Stimulated activated CD8-positive, alpha-beta memory T cell treated with anti-CD3 and anti-CD28 coated beads, Interleukin-15, amount 100 ng/mL, for 24 hours (primary cell): ENCODE results near the gene RIN3.

Experiments
- DNase-seq: peaks from one replicate; pipeline ENCODE4 v3.0.0-alpha.2; 2020; ENCODE audit warnings: low read depth

Gene RIN3

DNA sequence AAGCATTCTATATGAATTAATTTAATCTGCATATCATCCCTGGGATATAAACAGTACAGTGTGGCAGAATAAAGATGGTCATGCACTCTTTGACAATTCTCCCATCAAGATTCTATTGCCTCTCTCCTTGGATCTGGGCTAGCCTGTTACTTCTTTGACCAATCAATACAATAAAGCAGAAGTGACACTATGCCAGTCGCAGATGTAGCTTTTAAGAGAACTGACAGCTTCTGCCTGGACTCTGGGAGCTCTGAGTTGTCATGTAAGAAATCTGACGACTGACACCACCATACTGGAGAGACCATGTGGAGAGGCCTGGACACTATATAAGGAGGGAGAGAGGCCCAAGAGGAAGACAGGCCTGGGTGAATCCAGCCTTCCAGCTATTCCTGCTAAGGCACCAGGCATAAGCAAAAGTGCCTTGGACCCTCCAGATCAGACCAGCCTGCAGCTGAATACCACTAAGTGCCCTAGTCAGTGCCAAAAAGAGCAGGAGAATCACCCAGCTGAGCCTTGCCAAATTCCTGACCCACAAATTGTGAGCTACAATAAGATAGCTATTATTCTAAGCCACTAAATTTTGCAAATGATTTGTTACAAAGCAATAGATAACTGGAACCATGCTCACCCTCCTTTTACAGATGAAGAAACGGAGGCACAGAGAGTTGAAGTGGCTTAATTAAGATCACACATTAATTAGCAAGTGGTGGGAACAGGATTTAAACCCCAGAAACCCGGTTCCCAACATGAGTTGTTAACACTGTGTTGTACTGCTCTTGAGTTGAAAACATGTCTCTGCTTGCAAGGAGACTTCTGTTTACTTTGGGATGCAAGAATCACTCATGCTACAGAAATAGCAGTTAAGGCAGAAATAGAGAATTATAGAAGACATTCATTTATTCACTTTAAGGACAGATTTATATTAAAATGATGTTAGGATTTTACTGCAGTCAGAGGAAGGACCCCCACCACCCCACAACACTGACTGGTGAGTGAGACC lies 84.6 kb downstream of the RIN3 start:
- no peak for DNase-seq

GRCh38 chr14:92599811-92600210 lies 86.2 kb downstream of the RIN3 start:
- no peak for DNase-seq

DNA sequence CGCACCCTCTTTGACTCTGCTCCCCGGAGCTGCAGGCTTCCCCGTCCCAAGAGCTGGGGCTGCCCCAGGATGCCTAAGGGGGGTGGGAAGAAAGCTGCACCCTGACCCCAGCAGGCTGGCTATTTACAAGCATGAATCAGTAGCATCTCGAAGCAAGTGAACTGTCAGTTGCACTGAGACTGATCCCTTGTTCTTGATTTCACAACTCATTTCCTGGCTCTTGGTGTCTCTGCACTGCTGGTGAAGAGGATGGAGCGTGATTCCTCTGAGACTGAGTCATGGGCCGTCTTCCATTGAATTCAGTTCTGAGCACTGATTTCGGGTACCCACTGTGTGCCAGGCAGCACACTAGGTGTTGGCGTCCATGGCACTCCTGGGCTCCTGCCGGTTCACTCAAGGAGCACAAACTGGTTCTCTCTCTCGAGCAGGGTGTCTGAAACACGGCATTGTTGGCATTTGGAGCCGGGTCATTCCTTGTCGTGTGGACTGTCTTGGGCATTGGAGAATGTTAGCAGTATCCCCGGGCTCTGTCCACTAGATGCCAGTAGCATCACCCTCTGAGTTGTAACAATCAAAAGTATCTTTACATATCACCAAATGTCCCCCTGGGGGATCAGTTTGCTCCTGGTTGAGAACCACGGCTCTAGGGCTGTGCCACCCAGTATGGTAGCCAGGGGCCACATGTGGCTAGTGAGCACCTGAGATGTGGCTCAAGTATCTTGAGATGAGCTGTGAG lies 86.9 kb downstream of the RIN3 start:
- DNase-seq, result no peak

- DNase-seq, result no peak
These were observed 87.6 kb downstream of the RIN3 start for GRCh38 chr14:92601131-92601710.

GRCh38 chr14:92601757-92602417 lies 88.3 kb downstream of the RIN3 start:
- DNase-seq, result no peak

GRCh38 chr14:92603309-92604242 lies 90.0 kb downstream of the RIN3 start:
- DNase-seq, result no peak

- DNase-seq, result no peak
These were observed 91.8 kb downstream of the RIN3 start for GRCh38 chr14:92605274-92605940.

DNA sequence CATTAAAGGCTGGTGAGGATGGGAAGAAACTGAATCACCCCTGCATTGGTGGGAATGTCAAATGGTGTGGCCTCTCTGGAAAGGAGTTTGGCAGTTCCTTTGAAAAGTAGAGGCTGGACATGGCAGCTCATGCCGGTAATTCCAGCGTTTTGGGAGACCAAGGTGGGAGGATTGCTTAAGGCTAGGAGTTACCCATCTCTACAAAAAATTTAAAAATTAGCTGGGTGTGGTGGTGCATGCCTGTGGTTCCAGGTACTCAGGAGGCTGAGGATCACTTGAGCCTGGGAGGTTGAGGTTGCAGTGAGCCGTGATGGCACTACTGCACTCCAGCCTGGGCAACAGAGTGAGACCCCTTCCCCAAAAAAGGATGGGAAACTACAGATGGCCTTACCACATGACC lies 93.7 kb downstream of the RIN3 start:
- DNase-seq, result no peak

GRCh38 chr14:92607702-92608429 lies 94.3 kb downstream of the RIN3 start:
- DNase-seq, result no peak

DNA sequence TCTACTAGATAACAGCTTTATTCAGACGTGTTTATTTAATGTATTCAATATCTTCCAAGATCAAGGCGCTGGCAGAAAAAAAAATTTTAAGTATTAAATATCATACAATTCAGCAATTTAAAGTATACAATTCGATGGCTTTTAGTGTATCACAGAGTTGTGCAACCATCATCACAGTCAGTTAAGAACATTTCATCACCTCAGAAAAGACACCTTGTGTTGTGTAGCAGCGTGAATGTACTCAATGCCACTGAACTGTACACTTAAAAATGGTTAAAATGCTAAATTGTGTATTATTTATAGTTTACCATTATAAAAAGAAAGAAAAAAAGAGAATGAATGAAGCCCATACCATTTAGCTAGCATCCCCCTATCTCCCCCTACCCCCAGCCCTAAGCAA lies 96.4 kb downstream of the RIN3 start:
- DNase-seq, result no peak

- no peak for DNase-seq
These were observed 97.3 kb downstream of the RIN3 start for GRCh38 chr14:92610849-92611271.

- DNase-seq, result peak; percentile 35
These were observed 99.6 kb downstream of the RIN3 start for GRCh38 chr14:92613008-92613658.

DNA sequence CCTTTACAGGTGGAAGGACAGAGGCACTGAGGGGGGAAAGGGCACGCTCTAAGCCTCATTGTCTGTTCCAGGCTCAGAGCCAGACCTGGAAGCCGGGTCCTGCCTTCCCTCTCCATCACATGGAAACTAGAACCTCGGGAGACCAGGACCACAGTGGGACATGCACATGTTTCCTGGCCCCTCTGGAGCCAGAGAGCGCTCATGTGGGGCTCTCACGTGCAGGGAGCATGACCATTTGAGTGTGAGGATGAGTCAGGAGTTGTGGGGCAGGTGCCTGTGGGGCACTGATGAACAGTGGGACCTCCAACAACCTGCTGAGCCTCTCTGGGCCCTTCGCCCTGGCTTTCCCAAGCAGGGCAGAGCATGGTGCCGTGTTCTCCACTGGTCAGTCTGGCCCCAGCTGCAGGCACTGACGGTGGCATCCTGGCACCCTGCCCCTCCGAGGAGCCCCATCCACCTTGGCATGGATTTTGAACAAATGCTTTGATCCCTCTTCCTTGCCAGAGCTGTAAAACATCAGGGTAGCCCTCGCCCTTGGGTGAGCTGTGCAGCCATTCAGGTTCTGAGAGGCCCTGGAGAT lies 100.2 kb downstream of the RIN3 start:
- DNase-seq, result no peak

DNA sequence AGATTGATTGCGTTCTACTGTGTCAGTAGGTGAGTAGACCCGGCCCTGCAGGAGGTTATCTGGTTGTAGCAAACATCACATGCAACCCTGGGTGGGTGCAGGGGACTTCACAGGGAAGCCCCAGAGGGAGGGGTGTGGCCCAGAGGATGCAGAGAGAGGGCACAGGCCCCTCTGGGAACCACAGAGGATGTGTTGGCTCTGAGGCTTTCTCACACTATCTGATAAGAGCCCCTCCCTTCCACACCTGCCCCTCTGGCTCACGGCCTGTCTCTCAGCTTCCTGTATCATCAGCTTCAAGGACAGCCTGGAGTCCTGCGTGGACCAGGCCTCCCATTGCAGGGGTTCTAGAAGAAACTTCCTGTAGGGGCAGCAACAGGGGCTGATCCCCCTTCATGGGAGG lies 101.9 kb downstream of the RIN3 start:
- no peak for DNase-seq

DNA sequence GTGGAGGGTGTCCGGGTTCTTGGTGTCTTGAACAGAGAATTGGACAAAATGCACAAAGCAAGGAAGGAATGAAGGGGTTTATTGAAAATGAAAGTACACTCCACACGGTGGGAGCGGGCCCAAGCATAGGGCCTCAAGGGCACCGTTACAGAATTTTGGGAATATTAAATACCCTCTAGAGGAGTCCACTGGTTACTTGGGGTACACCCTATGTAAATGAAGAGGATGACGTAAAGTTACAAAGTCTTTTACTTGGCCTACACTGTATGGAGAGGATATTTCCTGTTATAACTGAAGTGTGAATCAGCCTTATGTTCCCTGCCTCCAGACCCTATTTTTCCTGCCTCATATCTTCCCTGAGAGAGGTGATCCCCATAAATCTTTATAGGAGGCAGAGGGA lies 102.6 kb downstream of the RIN3 start:
- no peak for DNase-seq

GRCh38 chr14:92617581-92617980 lies 104.0 kb downstream of the RIN3 start:
- DNase-seq, result no peak

- no peak for DNase-seq
These were observed 106.3 kb downstream of the RIN3 start for GRCh38 chr14:92619671-92620456.

DNA sequence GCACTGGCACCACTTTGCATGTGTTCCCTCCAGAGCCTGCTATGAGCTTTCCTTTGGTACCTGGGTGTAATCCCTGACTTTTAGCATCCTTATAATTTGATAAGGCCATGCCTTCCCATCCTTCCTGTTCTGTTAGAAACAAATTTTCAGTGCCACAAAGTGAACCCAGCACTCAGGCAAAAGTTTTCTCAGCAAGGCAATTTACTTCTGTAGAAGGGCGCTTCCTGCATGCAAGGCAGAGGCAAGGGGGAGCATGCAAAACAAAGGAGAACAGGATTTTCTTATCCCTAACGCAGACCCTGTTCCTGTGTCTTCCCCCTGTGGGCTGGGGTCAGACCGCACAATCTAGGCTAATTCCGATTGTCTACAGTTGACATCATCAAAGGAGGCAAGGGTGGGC lies 108.7 kb downstream of the RIN3 start:
- DNase-seq, result no peak
